Calu3 (cell line): ENCODE data around the gene CERT1. TPM values are rescaled to one million over a fixed set of nuclear protein-coding genes. Genes with fewer than 3 reads are reported as not detected.

Source experiments
- BruUV-seq: library from RNA; stranded (reverse); fragments of 400-500 nt; replicated peaks from 2 replicates; lab custom pipeline; 2021; lab: Mats Ljungman, UMichigan
- CTCF ChIA-PET: fragments of 300-600 bp; sonication (Branson Sonifier 250); formaldehyde crosslinking; loops from one replicate; lab custom pipeline; 2022; ENCODE audit warnings: antibody characterized with exemption; lab: Charles Lee
- DNase-seq: peaks from one replicate; pipeline ENCODE4 v3.0.0; 2022
- H3K27ac Mint-ChIP-seq: one replicate; pipeline ENCODE4 v1.8.0; 2022; ENCODE audit warnings: mixed read lengths; ENCODE audit not compliant: unreplicated experiment
- H3K27me3 Mint-ChIP-seq: one replicate; pipeline ENCODE4 v1.8.0; 2022; ENCODE audit warnings: mixed read lengths; ENCODE audit not compliant: unreplicated experiment
- H3K36me3 Mint-ChIP-seq: one replicate; pipeline ENCODE4 v1.8.0; 2022; ENCODE audit warnings: mild to moderate bottlenecking, moderate library complexity, mixed read lengths; ENCODE audit not compliant: insufficient read depth, unreplicated experiment
- H3K4me1 Mint-ChIP-seq: one replicate; pipeline ENCODE4 v1.8.0; 2022; ENCODE audit warnings: mild to moderate bottlenecking, low read depth, mixed read lengths; ENCODE audit not compliant: unreplicated experiment
- H3K4me3 Mint-ChIP-seq: one replicate; pipeline ENCODE4 v1.8.0; 2022; ENCODE audit warnings: mild to moderate bottlenecking, low read depth, moderate library complexity, mixed read lengths; ENCODE audit not compliant: unreplicated experiment
- H3K9me3 Mint-ChIP-seq: one replicate; pipeline ENCODE4 v1.8.0; 2022; ENCODE audit warnings: low read depth, mixed read lengths; ENCODE audit not compliant: unreplicated experiment
- intact Hi-C: fragments of 100-400 bp; cut with micrococcal nuclease; formaldehyde crosslinking; loops from one replicate; pipeline ENCODE4 v1.10.0; 2022; ENCODE audit not compliant: unreplicated experiment
- total RNA-seq: library from RNA; stranded (reverse); gene quantifications from 2 replicates; pipeline ENCODE4 v1.2.3, GENCODE V29; 2022
- TF ChIP-seq, protein P1 (sequence below): fragments of 200-600 bp; IDR thresholded peaks from one replicate; pipeline ENCODE4 v1.8.0; 2022; ENCODE audit warnings: antibody characterized with exemption; ENCODE audit not compliant: unreplicated experiment

Gene CERT1
- total RNA-seq, 1 experiment from 2014 or later: 63.4 TPM

DNA sequence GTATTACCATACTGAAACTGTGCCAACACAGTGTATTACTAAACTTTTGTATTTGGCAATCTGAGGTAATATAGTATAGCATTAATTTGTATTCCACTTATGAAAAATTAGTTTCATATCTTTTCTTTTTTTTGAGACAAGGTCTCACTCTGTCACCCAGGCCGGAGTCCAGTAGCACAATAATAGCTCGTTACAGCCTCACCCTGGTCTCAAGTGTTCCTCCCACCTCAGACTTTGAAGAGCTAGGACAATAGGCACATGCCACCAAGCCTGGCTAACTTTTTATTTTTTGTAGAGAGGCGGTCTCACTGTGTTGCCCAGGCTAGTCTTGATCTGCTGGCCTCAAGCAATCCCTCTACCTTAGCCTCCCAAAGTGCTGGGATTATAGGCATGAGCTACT is 36.4 kb upstream of the CERT1 start:
- H3K4me1 Mint-ChIP-seq: peaks cover 9% of the 10 kb centered on the region
- TF ChIP-seq, protein P1, sequence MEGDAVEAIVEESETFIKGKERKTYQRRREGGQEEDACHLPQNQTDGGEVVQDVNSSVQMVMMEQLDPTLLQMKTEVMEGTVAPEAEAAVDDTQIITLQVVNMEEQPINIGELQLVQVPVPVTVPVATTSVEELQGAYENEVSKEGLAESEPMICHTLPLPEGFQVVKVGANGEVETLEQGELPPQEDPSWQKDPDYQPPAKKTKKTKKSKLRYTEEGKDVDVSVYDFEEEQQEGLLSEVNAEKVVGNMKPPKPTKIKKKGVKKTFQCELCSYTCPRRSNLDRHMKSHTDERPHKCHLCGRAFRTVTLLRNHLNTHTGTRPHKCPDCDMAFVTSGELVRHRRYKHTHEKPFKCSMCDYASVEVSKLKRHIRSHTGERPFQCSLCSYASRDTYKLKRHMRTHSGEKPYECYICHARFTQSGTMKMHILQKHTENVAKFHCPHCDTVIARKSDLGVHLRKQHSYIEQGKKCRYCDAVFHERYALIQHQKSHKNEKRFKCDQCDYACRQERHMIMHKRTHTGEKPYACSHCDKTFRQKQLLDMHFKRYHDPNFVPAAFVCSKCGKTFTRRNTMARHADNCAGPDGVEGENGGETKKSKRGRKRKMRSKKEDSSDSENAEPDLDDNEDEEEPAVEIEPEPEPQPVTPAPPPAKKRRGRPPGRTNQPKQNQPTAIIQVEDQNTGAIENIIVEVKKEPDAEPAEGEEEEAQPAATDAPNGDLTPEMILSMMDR: no peak
- DNase-seq: no peak
- no TSS peak for BruUV-seq
- no peak overlapping the region for H3K4me3 Mint-ChIP-seq
- no peaks in the 10 kb centered on the region for H3K9me3 Mint-ChIP-seq
- intact Hi-C loops: no loop called here
- peaks cover 6% of the 10 kb centered on the region for H3K36me3 Mint-ChIP-seq
- no peak overlapping the region for H3K27ac Mint-ChIP-seq
- CTCF ChIA-PET: no interaction called here
- H3K27me3 Mint-ChIP-seq: no peaks in the 10 kb centered on the region

DNA sequence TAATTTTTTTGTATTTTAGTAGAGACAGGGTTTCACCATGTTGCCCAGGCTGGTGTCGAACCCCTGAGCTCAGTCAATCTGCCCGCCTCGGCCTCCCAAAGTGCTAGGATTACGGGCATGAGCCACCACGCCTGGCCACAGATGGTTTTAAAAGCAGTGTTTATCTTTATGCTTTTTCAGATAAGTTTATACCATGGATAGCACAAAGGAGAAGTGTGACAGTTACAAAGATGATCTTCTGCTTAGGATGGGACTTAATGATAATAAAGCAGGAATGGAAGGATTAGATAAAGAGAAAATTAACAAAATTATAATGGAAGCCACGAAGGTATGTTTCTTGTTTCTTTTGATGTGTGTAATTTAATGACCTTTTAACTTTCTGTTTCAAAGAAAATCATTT is 35.4 kb upstream of the CERT1 start:
- Mint-ChIP-seq H3K9me3 (no peaks in the 10 kb centered on the region), H3K27me3 (no peaks in the 10 kb centered on the region), H3K4me3 (no peak overlapping the region), H3K36me3 (peaks cover 6% of the 10 kb centered on the region), H3K4me1 (peaks cover 9% of the 10 kb centered on the region), H3K27ac (no peak overlapping the region)
- DNase-seq: no peak
- CTCF ChIA-PET: no interaction called here
- no TSS peak for BruUV-seq
- intact Hi-C loops: no loop called here
- TF ChIP-seq, protein P1: no peak

DNA sequence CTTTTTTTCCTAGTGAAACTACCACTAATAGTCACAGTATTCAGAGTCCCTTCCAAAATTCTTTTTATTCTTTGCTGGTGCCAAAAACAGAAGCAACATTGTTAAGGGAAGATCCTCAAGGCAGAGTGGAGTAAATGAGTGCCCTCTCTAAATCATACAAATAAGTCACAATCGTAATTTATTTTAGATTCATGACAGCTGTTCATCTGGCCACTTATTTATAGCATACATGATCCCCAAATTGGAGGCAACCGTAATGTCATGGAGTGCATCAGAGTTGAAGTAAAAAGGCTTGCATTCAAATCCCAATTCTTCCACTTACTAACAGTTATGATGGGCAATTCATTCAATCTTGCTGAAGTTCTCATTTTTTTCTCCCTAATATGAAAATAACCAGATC is 33.7 kb upstream of the CERT1 start:
- DNase-seq: no peak
- H3K27ac Mint-ChIP-seq: no peak overlapping the region
- no peaks in the 10 kb centered on the region for H3K9me3 Mint-ChIP-seq
- no peaks in the 10 kb centered on the region for H3K4me1 Mint-ChIP-seq
- H3K27me3 Mint-ChIP-seq: no peaks in the 10 kb centered on the region
- intact Hi-C loops: no loop called here
- TF ChIP-seq, protein P1: no peak
- no peaks in the 10 kb centered on the region for H3K36me3 Mint-ChIP-seq
- CTCF ChIA-PET: no interaction called here
- H3K4me3 Mint-ChIP-seq: no peak overlapping the region
- no TSS peak for BruUV-seq

DNA sequence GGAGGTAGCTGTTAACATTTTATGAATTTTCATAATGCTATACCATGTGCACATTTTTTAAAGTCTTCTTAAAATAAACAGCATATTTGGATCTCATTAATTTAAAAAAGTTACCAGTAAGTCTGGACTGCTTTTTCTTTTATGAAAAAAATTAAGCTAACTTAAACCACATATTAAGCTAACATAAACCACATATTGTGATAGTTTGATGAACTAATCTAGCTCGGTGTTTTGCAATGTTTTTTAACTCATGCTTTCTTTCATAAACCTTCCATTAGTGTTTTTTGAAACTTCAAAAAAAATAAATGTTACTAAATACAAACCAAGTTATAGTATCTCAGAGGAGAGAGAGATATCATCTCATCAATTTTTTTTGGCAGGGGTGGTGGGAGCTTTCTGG is 26.8 kb upstream of the CERT1 start:
- TF ChIP-seq, protein P1: no peak
- Mint-ChIP-seq H3K4me1 (peaks cover 13% of the 10 kb centered on the region), H3K36me3 (no peaks in the 10 kb centered on the region), H3K27me3 (no peaks in the 10 kb centered on the region), H3K4me3 (no peak overlapping the region), H3K27ac (no peak overlapping the region), H3K9me3 (no peaks in the 10 kb centered on the region)
- CTCF ChIA-PET: no interaction called here
- intact Hi-C loops: no loop called here
- no TSS peak for BruUV-seq
- DNase-seq: no peak
